ENCODE data around the gene CCNL2. TPM values are rescaled to one million over a fixed set of nuclear protein-coding genes. Genes with fewer than 3 reads are reported as not detected.

Gene CCNL2
- total RNA-seq, 1 donor from 2014 or later, result 386 TPM

- Mint-ChIP-seq H3K27ac (no peak overlapping the region), H3K4me3 (ENCODE audit: low read depth) (no peak overlapping the region), H3K9me3 (ENCODE audit: low read depth) (no peaks in the 10 kb centered on the region), H3K36me3 (ENCODE audit: insufficient read depth) (peaks cover 9% of the 10 kb centered on the region), H3K4me1 (ENCODE audit: low read depth) (no peaks in the 10 kb centered on the region), H3K27me3 (no peaks in the 10 kb centered on the region)
- TF ChIP-seq CTCF (IDR thresholded peaks at IDR 0.05; ENCODE audit: unreplicated experiment), result no peak
- no peak for DNase-seq (ENCODE audit: low spot score, unreplicated experiment)
Observed at GRCh38 chr1:1338278-1338677, 60.9 kb downstream of the CCNL2 start.

GRCh38 chr1:1337793-1338147 lies 61.4 kb downstream of the CCNL2 start:
- no peak for TF ChIP-seq CTCF (IDR thresholded peaks at IDR 0.05; ENCODE audit: unreplicated experiment)
- no peak for DNase-seq (ENCODE audit: low spot score, unreplicated experiment)
- Mint-ChIP-seq H3K4me3 (ENCODE audit: low read depth) (no peak overlapping the region), H3K36me3 (ENCODE audit: insufficient read depth) (peaks cover 9% of the 10 kb centered on the region), H3K27ac (no peak overlapping the region), H3K27me3 (no peaks in the 10 kb centered on the region), H3K4me1 (ENCODE audit: low read depth) (no peaks in the 10 kb centered on the region), H3K9me3 (ENCODE audit: low read depth) (no peaks in the 10 kb centered on the region)

GRCh38 chr1:1336931-1337792 lies 62.0 kb downstream of the CCNL2 start:
- no peaks in the 10 kb centered on the region for H3K9me3 Mint-ChIP-seq (ENCODE audit: low read depth)

GRCh38 chr1:1336446-1336845 lies 62.7 kb downstream of the CCNL2 start:
- no peak for DNase-seq (ENCODE audit: low spot score, unreplicated experiment)
- H3K36me3 Mint-ChIP-seq (ENCODE audit: insufficient read depth), result peaks cover 9% of the 10 kb centered on the region
- no peak overlapping the region for H3K27ac Mint-ChIP-seq
- no peak overlapping the region for H3K4me3 Mint-ChIP-seq (ENCODE audit: low read depth)
- no peaks in the 10 kb centered on the region for H3K9me3 Mint-ChIP-seq (ENCODE audit: low read depth)
- H3K4me1 Mint-ChIP-seq (ENCODE audit: low read depth), result no peaks in the 10 kb centered on the region
- TF ChIP-seq CTCF (IDR thresholded peaks at IDR 0.05; ENCODE audit: unreplicated experiment), result no peak
- no peaks in the 10 kb centered on the region for H3K27me3 Mint-ChIP-seq

More at GRCh38 chr1:1336931-1337792, 62.0 kb downstream of the CCNL2 start:
- Mint-ChIP-seq H3K36me3 (ENCODE audit: insufficient read depth) (peaks cover 9% of the 10 kb centered on the region), H3K4me3 (ENCODE audit: low read depth) (no peak overlapping the region), H3K27me3 (no peaks in the 10 kb centered on the region), H3K4me1 (ENCODE audit: low read depth) (no peaks in the 10 kb centered on the region), H3K27ac (no peak overlapping the region)
- no peak for DNase-seq (ENCODE audit: low spot score, unreplicated experiment)
- TF ChIP-seq CTCF (IDR thresholded peaks at IDR 0.05; ENCODE audit: unreplicated experiment), result no peak

- no peaks in the 10 kb centered on the region for H3K4me1 Mint-ChIP-seq (ENCODE audit: low read depth)
- H3K4me3 Mint-ChIP-seq (ENCODE audit: low read depth), result no peak overlapping the region
- H3K27me3 Mint-ChIP-seq, result no peaks in the 10 kb centered on the region
- no peaks in the 10 kb centered on the region for H3K9me3 Mint-ChIP-seq (ENCODE audit: low read depth)
- peaks cover 5% of the 10 kb centered on the region for H3K36me3 Mint-ChIP-seq (ENCODE audit: insufficient read depth)
- DNase-seq (ENCODE audit: low spot score, unreplicated experiment), result no peak
- no peak for TF ChIP-seq CTCF (IDR thresholded peaks at IDR 0.05; ENCODE audit: unreplicated experiment)
- no peak overlapping the region for H3K27ac Mint-ChIP-seq
Observed at GRCh38 chr1:1335792-1336248, 63.3 kb downstream of the CCNL2 start.

Small RNA genes within 50 kb of the gene (microRNA-seq; reads per million reads assigned to microRNA genes)
- gene MIR6808 (ENCODE audit: borderline number of aligned reads, unreplicated experiment), result not detected

Other genes with a start within 250 kb of the CCNL2 start
- 5.0 and 5.5 TPM in 2 replicates for gene TTLL10, start 225.5 kb downstream of the CCNL2 start, total RNA-seq
- gene TNFRSF18, start 192.7 kb downstream of the CCNL2 start, total RNA-seq, result 0.48 TPM in 1 of 2 replicates, not detected in the other
- 0.33 and 0.38 TPM in 2 replicates for gene TNFRSF4, start 185.2 kb downstream of the CCNL2 start, total RNA-seq
- 103 and 107 TPM in 2 replicates for gene SDF4, start 167.3 kb downstream of the CCNL2 start, total RNA-seq
- 31.7 and 31.9 TPM in 2 replicates for gene B3GALT6, start 167.1 kb downstream of the CCNL2 start, total RNA-seq
- 1.7 and 2.7 TPM in 2 replicates for gene C1QTNF12, start 152.6 kb downstream of the CCNL2 start, total RNA-seq
- 67.0 and 73.6 TPM in 2 replicates for gene UBE2J2, start 125.5 kb downstream of the CCNL2 start, total RNA-seq
- 7.4 and 11.3 TPM in 2 replicates for gene SCNN1D, start 118.9 kb downstream of the CCNL2 start, total RNA-seq
- 111 and 124 TPM in 2 replicates for gene ACAP3, start 91.4 kb downstream of the CCNL2 start, total RNA-seq
- gene PUSL1, start 90.7 kb downstream of the CCNL2 start, total RNA-seq, result 13.8 and 17.9 TPM in 2 replicates
- gene INTS11, start 74.7 kb downstream of the CCNL2 start, total RNA-seq, result 163 and 177 TPM in 2 replicates
- gene CPTP, start 74.5 kb downstream of the CCNL2 start, total RNA-seq, result 16.8 and 17.5 TPM in 2 replicates
- 1.1 and 1.2 TPM in 2 replicates for gene TAS1R3, start 68.1 kb downstream of the CCNL2 start, total RNA-seq
- gene DVL1, start 49.9 kb downstream of the CCNL2 start, total RNA-seq, result 60.1 and 63.1 TPM in 2 replicates
- 24.3 and 25.0 TPM in 2 replicates for gene MXRA8, start 40.8 kb downstream of the CCNL2 start, total RNA-seq
- 107 TPM in 2 replicates for gene AURKAIP1, start 24.1 kb downstream of the CCNL2 start, total RNA-seq
- 104 and 109 TPM in 2 replicates for gene MRPL20, start 8.0 kb upstream of the CCNL2 start, total RNA-seq
- gene ANKRD65, start 21.9 kb upstream of the CCNL2 start, total RNA-seq, result 15.1 and 18.1 TPM in 2 replicates
- 29.7 and 36.8 TPM in 2 replicates for gene VWA1, start 36.4 kb upstream of the CCNL2 start, total RNA-seq
- 1.6 and 1.9 TPM in 2 replicates for gene ATAD3C, start 50.4 kb upstream of the CCNL2 start, total RNA-seq
- gene ATAD3B, start 72.4 kb upstream of the CCNL2 start, total RNA-seq, result 36.7 and 42.0 TPM in 2 replicates
- gene ATAD3A, start 112.8 kb upstream of the CCNL2 start, total RNA-seq, result 37.4 and 38.8 TPM in 2 replicates
- gene TMEM240, start 141.3 kb upstream of the CCNL2 start, total RNA-seq, result 5.1 and 6.6 TPM in 2 replicates
- gene SSU72, start 175.5 kb upstream of the CCNL2 start, total RNA-seq, result 114 and 118 TPM in 2 replicates
- gene FNDC10, start 200.8 kb upstream of the CCNL2 start, total RNA-seq, result 2.7 and 4.2 TPM in 2 replicates
- gene MIB2, start 216.2 kb upstream of the CCNL2 start, total RNA-seq, result 132 and 144 TPM in 2 replicates
- 4.4 and 5.3 TPM in 2 replicates for gene MMP23B, start 232.8 kb upstream of the CCNL2 start, total RNA-seq

Data from progenitor cell of endocrine pancreas (in vitro differentiated cells).